ENCODE data around the gene HHIPL1.
"Not testable (repeated sequence)": the region's sequence is repeated elsewhere in the genome, so short reads cannot be mapped to it uniquely, and the experiment has no call there.

Gene HHIPL1

DNA sequence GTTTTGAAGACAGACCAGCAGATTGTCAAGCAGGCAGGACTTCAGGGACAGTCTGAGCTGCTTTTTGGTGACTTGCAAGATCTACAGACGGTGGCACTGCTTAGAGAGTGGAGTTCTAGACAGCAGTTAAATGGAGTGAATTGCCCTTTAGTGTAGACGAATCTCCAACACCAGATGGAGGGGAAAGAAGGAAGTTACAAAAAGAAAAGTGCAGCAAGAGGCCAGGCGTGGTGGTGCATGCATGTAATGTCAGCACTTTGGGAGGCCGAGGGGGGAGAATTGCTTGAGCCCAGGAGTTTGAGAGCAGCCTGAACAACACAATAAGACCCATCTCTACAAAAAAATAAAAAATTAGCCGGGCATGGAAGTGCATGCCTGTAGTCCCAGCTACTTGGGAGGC, 8.4 kb upstream of the HHIPL1 start:
- DNase-seq, result no peak

DNA sequence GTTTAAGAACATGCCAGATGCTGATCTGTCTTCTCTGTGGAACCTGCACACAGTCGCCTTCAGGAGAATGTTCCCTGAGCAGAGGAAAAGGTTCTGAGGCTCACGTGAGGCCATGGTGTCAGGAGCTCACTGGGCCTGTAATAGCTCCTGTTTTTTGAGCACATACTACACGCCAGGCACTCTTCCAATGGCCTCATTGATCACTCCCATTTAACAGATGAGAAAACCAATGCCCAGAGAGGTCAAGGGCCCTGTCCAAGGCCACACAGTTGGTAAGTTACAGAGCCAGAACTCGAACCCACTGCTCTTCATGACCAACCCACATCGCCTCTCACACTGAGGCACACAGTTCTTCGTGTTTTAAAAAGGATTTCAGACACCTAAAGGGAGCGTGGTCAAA, 7.3 kb upstream of the HHIPL1 start:
- no peak for DNase-seq

DNA sequence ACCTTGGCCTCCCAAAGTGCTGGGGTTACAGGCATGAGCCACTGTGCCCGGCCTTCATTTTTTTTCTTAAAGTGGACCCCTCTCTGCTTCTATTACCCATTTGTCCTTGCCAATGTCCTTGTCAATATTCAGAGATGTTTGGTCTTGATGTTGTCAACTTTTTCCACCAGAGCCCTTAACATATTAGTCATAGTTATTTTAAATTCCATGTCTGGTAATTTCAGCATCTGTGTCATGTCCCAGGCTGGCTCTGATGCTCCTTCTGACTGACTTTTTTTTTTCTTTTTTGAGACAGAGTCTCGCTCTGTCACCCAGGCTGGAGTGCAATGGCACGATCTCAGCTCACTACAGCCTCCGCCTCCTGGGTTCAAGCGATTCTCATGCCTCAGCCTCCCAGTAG, 2.2 kb upstream of the HHIPL1 start:
- DNase-seq, result not testable (repeated sequence)

DNA sequence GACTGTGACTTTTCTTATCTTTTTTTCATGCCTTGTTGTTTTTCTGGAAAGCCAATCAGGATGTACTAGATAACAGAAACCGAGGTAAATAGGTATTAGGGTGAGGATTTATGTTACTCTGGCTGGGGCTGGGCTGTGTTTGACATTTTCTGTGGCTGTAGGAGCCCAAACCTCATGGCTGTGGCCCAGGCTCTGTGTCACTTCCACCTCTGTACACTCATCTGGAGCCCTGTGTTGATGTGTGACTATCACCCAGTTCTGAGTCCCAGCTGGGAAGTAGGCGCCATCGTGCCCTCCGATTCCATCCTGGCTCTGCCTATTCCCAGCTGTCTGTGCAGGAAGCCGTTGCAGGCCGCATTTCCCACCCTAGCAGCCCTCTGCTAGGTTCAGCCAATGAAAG, 1.6 kb upstream of the HHIPL1 start:
- no peak for DNase-seq

DNA sequence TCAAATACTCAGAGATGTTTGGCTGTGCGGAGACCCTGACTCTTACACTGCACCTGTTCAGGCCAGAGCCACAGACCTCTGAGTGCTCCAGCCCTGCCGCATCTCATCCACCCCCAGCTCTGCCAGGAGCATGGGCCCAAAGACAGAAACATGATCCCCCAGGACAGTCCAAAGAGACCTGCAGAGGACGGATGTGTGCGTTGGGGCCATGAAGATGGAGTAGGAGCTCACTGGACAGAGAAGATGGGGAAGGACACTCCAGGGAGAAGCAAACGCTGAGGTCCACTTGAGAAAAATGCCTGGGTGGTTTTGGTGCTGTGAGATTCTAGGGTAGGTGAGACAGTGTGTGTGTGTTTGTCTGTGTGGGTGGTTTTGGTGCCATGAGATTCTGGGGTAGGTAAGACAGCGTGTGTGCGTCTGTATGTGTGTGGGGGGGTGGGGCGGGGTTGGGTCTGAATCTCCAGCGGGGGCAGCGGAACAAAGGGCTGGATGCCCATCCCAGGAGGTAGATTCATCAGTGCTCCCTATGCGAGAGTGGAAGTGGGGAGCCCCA, 818 bp upstream of the HHIPL1 start:
- no peak for DNase-seq

DNA sequence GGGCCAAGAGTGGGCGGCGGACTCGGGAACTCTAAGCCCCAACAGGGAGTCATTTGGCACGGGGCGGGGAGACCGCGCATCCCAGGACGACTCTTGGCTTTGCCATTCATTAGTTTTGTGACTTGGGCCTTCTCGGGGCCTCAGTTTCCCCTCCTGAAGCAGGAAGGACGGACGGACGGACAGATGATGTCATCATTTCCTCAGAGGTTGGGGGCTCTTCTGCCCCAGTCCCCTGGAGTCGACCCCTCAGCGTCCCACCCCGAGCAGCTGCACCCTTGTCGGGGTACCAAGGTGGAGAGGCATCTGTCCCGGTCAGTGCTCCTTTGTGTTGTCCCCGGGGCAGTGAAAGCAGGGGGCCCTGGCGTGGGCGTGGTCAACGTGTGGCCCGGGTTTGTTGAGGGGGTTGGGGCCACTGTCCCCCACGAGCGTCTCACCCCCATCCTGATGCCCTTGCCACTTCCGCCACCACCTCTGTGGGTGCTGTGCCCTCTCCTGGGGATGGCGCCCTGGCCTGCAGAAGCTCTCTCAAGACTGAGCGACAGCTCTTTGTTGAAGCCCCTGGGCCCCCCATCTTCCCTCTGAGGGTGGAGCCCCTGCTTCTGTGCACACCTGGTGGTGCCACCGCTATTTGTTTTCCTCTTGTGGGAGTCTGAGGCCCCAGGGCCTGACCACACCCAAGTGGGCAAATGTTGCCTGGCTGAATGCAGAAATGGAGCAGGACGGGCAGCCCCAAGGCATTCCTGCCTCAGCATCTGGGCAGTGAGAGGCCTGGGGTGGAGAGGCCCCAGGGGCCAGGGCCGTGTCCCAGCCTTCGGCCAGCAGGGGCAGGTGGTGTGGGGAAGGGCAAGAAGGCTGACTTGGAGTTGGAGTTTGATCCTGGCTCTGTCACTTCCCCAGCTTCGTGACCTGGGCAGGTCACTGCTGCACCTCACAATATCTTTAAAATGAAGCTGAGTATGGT, 896 bp downstream of the HHIPL1 start:
- no peak for DNase-seq

DNA sequence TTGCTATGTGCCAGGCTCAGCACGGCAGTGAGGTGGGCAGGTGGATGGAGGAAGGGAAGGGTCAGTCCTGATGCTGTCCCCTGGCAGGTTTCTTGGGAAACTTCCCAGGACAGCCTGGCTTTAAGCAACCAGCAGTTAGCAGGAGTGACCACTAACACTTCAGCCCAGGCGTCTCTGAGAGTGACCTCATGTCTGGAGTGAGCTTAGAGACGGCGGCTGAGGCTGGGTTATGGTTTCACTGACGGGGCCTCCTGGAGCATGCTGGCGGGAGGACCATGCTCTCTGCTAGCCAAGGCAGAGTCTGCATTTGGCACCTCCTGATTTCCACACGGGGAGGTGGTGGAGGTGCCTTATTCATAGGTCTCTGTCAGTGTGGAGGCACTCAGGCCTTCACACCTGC, 2.5 kb downstream of the HHIPL1 start:
- DNase-seq, result no peak

DNA sequence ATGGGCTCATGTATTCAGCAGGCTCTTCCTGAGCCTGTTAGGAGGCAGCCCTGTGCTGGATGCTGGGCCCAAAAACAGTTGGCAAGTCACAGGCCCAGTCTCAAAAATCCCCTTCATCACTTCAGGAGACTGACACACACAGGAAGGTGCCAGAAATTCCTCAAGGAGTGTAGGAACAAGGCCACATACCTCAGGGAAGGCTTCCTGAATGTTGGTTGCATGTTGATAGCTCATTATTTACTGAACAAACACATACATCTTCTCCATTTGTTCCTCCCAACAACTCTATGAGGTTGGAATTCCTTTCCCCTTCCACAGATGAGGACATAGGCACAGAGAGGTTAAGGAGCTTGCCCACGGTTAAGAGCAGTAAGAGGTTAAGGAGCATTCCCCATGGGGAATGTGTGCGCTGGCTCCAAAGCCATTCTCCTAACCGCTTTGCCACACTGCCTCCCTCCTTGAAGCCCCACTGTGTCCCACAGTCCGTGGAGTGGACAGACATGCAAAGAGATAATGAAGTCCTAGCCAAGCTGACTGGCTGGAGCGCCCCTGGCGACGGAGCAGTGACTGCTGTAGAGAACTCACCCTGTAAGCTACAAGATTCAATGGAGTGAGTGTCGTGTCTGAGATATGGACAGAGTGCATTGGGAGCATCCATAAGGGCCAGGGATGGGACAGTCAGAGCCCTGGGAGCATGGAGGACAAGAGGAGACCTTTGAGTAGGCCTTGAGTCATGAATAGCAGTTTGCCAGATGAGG, 3.3 kb downstream of the HHIPL1 start:
- no peak for DNase-seq

DNA sequence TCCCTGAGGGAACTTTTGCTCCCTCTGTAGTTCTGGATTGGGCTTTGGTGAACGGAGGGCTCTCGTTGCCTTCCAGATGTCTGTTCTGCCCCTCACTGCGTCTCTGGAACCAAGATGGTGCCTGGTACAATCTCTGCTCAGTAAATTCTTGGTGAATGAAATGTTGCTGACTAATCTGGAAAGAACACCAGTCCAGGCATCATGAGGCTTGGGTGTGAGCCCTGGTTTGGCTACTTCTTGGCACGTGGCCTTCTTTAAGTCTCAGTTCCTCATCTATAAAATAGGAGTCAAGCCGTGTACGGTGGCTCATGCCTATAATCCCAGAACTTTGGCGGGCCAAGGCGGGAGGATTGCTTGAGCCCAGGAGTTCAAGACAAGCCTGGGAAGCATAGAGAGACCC, 4.3 kb downstream of the HHIPL1 start:
- no peak for DNase-seq

DNA sequence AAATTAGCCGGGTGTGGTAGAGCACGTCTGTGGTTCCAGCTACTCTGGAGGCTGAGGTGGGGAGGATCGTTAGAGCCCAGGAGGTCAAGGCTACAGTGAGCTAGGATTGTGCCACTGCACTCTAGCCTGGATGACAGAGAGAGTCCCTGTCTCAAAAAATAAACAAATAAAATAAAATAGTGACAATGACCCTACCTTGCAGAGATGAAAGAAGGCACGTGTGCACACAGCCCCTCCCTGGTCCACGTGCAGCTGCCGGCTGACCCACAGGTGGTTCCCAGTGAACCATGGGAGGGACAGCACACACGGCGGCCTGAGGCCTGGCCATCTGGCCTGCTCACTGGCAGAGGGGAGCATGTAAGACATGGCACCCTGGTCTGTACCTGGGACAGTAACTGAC, 4.7 kb downstream of the HHIPL1 start:
- DNase-seq, result no peak

DNA sequence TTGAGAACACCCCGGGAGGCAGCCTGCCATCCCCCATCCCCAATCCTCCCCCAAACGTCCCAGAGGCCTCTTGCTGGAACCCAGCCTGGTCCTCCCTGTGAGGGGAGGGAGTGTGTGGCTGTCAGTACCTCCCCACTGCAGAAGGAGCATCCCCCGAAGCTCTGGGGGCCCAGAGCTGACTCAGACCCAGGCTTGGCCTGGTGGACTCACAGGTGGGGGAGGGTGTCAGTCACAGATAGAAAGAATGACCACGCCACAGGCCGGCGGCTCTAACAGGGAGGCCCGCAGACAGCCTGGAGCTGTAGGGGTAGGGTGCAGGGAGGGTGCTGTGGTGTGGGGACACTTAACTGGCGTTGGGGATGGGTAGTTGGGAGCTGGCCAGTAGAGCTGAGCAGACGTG, 5.3 kb downstream of the HHIPL1 start:
- no peak for DNase-seq

DNA sequence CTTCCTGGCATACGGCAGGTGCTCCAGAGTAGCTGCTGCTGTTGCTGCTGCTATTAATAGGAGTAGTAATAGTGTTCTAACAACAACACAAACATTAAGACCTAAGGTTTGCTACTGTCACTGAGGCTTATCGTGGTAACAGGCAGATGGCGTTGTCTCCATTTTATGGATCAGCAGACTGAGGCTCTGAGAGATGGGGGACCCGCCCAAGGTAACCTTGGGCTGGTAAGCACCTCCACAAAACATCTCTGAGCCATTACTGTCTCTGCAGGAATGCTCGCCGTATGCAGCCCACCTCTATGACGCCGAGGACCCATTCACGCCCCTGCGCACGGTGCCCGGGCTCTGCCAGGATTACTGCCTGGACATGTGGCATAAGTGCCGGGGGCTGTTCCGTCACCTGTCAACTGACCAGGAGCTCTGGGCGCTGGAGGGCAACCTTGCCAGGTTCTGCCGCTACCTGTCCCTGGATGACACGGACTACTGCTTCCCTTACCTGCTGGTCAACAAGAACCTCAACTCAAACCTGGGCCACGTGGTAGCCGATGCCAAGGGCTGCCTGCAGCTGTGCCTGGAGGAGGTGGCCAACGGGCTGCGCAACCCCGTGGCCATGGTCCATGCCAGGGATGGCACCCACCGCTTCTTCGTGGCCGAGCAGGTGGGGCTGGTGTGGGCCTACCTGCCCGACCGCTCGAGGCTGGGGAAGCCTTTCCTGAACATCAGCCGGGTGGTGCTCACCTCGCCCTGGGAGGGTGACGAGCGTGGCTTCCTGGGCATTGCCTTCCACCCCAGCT, 7.2 kb downstream of the HHIPL1 start:
- no peak for DNase-seq

DNA sequence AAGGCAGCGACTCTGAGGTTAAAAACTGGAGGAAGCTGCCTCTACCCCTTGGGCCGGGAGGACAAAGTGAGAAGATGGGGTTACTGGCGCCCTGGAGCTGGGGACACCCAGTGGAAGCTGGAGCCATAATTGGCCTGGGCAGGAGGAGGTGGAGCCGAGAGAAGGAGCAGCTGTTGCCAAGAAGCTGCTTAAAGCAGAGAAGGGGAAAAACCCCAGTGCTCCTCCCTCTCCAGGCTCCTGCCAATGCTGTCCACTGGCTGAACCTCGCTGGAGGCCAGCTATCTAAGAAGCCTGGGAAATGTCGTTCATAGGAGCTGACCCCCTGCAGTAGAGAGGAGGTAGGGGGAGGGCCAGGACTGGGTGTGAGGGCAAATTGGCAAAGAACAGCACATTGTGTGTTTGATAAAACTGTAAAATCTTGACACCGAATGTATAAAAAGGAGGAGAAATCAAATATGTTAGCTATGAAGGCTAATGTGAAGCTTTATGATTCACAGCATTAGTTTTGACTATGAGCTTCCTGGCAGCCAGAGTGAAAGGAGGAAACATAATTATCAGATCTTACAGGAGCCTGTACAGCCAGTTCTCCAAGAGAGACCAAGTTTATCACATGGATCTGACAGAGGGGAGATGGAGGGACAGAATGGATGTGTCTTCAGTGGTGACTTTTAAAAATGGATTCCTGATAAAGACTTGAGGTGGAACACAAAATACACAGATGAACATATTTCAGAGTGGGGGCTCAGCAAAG, 9.5 kb downstream of the HHIPL1 start:
- no peak for DNase-seq

DNA sequence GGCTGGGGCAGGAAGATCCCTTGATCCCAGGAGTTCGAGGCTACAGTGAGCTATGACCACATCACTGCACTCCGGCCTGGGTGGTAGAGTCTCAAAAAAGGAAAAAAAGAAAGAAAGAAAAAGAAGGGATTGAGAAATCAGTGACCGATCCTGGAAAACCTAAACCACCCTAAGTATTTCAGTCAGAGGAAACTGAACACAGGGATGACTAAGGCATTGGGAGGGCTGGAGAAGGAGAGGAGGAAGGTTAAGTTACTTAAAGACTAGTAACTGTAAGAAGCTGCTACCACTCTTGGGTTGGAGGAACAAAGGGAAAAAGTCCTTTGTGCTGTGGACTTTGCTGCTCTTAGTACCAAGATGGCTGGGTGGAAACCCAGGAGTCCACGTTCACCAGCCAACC, 10.6 kb downstream of the HHIPL1 start:
- no peak for DNase-seq

DNA sequence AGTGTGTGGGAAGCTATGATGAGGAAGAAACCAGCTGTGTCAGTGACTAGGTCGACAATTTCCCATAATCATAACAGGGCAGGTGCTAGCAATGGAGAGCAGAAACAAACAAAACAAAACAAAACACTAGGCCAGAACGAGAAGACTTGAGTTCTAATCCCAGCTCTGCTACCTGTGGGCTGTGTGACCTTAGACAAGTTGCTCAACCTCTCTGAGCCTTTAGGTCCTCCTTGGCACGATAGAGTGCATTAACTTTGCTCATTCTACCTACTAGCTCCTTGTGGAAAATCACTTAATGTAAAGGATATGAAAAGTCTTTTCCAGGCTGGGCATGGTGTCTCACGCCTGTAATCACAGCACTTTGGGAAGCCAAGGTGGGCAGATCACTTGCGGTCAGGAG, 11.2 kb downstream of the HHIPL1 start:
- no peak for DNase-seq

DNA sequence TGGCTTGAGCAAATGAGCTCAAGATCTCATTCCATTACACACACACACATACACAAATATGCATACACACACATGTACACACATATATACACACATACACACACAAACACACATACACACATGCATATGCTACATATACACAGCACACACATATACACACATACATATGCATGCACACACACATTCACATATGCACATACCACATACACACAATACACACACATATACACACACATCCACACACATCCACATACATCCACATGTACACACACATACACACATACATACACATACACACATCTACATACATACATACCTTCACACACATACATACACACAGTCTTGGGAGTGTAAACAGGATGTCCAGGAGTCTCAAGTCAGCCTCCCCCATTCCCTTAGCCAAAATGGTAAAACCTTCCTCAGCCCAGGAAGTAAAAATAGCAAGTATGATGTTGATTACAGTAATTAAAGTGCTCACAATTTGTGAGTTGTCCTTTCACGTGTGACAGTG, 12.8 kb downstream of the HHIPL1 start:
- DNase-seq, result no peak

DNA sequence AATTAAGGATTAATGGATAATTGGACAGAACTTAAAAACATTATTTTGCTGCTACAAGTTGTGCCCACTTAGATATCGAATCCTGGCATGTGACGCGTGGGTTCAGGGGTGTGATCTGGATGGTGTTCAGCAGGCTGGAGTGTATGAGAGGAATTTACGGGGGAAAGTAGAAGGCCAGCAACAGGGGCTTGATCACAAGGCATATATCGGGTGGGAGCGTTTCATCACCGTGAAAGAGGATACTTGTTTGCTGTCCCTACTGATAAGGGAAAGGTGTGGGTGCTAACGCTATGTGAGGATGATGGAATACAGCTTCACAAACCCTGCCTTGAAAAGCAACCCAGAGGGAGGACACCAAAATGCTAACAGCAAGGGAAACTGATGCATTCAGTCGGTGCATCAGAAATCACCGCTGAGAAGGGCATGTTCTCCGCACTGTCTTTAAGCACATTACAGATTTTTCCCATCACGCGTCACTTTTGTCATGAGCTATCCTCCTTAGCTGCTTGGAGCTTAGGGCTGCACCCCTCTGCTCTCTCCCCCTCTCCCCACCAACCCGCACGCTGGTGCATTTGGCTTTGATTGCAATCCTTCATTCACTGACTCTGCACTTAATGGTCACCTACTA, 13.4 kb downstream of the HHIPL1 start:
- DNase-seq, result no peak

DNA sequence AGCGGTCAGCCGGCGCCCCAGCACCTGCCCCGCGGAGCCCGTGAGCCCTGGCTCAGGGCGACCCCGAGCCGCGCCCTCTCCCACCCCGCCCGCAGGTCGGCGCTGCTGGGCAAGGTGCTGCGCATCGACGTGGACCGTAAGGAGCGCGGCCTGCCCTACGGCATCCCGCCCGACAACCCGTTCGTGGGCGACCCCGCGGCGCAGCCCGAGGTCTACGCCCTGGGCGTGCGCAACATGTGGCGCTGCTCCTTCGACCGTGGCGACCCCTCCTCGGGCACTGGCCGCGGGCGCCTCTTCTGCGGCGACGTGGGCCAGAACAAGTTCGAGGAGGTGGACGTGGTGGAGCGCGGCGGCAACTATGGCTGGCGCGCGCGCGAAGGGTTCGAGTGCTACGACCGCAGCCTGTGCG, 14.4 kb downstream of the HHIPL1 start:
- no peak for DNase-seq

DNA sequence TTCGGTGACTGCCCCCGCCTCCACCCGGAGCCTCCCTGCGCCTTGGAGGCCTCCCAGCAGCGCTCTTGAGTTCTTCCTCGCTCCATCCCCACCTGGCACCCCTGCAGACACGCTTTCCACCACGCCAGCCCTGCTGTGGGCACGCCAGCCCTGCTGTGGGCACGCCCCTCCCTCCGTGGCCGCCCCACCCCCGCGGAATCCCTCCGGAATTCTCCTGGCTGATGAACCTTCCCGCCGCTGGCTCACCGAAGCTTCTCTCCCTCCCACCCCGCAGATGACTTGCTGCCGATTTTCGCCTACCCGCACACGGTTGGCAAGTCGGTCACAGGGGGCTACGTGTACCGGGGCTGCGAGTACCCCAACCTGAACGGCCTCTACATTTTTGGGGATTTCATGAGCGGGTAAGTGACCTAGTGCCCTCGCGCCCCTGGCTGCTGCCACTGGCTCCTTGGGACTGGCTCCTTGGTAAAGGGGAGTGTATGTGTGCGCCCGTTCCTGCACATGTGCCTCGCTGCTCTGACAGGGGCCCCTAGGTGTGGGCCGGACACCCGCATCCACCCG, 15.2 kb downstream of the HHIPL1 start:
- no peak for DNase-seq

DNA sequence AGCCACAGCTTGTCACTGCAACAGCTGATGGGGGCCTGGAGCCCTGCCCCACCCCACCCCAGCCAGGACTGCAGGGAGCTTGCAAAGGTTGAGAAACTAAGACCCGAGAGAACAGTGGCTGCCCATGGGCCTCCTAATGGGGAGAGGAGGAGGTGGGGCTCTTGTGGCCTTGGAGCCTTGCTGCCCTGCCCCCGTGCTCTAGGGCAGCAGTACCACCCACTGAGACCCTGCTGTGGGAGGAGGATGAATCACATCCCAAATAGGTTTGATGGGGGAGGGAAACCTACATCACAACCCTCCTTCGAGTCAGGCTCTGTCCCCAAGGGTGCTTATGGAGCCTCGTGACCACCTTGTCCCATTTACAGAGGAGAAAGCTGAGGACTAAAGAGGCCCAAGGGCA, 15.9 kb downstream of the HHIPL1 start:
- DNase-seq, result no peak

DNA sequence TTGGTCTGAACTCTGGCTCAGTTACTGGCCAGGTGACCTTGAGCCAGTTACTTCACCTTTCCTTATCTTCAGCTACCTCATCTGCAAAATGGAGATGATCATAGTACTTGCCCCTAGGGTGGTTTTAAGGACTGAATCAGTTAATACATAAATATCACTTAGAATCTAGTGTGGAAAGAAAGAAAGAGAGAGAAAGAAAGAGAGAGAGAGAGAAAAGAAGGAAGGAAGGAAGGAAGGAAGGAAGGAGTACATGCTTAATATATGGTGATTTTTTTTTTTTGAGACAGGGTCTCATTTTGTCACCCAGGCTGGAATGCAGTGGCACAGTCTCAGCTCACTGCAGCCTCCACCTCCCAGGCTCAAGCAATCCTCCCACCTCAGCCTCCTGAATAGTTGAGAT, 16.3 kb downstream of the HHIPL1 start:
- DNase-seq, result not testable (repeated sequence)
